Left ventricle myocardium inferior (tissue), 1 donor: ENCODE data around the gene TMEM114. TPM values are rescaled to one million over a fixed set of nuclear protein-coding genes. Genes with fewer than 3 reads are reported as not detected.
A peak's percentile ranks its signal among the peaks of the same experiment; 100 is the strongest.
"Not testable (repeated sequence)": the region's sequence is repeated elsewhere in the genome, so short reads cannot be mapped to it uniquely, and the experiment has no call there.

ENCODE experiments used
- DNase-seq: peaks from one replicate; pipeline ENCODE4 v3.0.0-alpha.2; 2020
- H3K27ac ChIP-seq: fragments of 200-600 bp; replicated peaks from 2 replicates; pipeline ENCODE4 v1.8.0; 2021
- H3K27me3 ChIP-seq: fragments of 200-600 bp; 2 replicates; pipeline ENCODE4 v1.8.0; 2021; ENCODE audit warnings: low read depth
- H3K36me3 ChIP-seq: fragments of 200-600 bp; 2 replicates; pipeline ENCODE4 v1.8.0; 2021
- H3K4me1 ChIP-seq: fragments of 200-600 bp; 2 replicates; pipeline ENCODE4 v1.8.0; 2021
- H3K4me3 ChIP-seq: fragments of 200-600 bp; 2 replicates; pipeline ENCODE4 v1.8.0; 2021; ENCODE audit warnings: mild to moderate bottlenecking, moderate library complexity
- H3K9me3 ChIP-seq: fragments of 200-600 bp; replicated peaks from 2 replicates; pipeline ENCODE4 v1.8.0; 2021
- CTCF ChIP-seq: fragments of 200-600 bp; IDR thresholded peaks from 2 replicates; pipeline ENCODE4 v1.8.0; 2021; ENCODE audit warnings: antibody characterized with exemption, mild to moderate bottlenecking, borderline replicate concordance
- intact Hi-C: fragments of 100-400 bp; cut with micrococcal nuclease; formaldehyde crosslinking; loops from one replicate; pipeline ENCODE4 v1.11.0; 2022
- total RNA-seq: library from RNA; stranded (reverse); fragmentation: NEBNext Ultra II Directional; extraction: Animal tissue kit (Norgen Biotek cat#: 25700); gene quantifications from one replicate; pipeline ENCODE4 v1.2.1, GENCODE V29; 2021
- donor health status: DM: no; HTN: yes; CAD: no; lungs with severe emphysema.

Gene TMEM114
- total RNA-seq, 1 donor from 2014 or later = not detected

- no peak overlapping the region for H3K4me3 ChIP-seq
- no peak for DNase-seq
- peak; percentile 47 for TF ChIP-seq CTCF
- intact Hi-C loops = loop anchor here (5.0 kb wide), 1 partner anchor 309 kb away; the partner anchor contains the start of gene LITAFD
- no peaks in the 10 kb centered on the region for H3K36me3 ChIP-seq
- no peak overlapping the region for H3K27ac ChIP-seq
- peaks cover 13% of the 10 kb centered on the region for H3K4me1 ChIP-seq
- peaks cover 90% of the 10 kb centered on the region for H3K27me3 ChIP-seq
- H3K9me3 ChIP-seq = no peaks in the 10 kb centered on the region
Observed at GRCh38 chr16:8572919-8573724, 17.2 kb downstream of the TMEM114 start.

GRCh38 chr16:8572063-8572918 is 18.0 kb downstream of the TMEM114 start:
- no peak for DNase-seq
- TF ChIP-seq CTCF = no peak
- intact Hi-C loops = loop anchor here (5.0 kb wide), 1 partner anchor 310 kb away; the partner anchor contains the start of gene LITAFD

GRCh38 chr16:8571061-8571596 is 19.2 kb downstream of the TMEM114 start:
- no peak for TF ChIP-seq CTCF
- DNase-seq = no peak
- no peak overlapping the region for H3K4me3 ChIP-seq
- no peaks in the 10 kb centered on the region for H3K36me3 ChIP-seq
- peaks cover 19% of the 10 kb centered on the region for H3K4me1 ChIP-seq
- no peak overlapping the region for H3K27ac ChIP-seq
- intact Hi-C loops = loop anchor here (5.0 kb wide), 1 partner anchor 311 kb away; the partner anchor contains the start of gene LITAFD
- H3K27me3 ChIP-seq = peaks cover 71% of the 10 kb centered on the region
- no peaks in the 10 kb centered on the region for H3K9me3 ChIP-seq

More at GRCh38 chr16:8572063-8572918, 18.0 kb downstream of the TMEM114 start:
- H3K36me3 ChIP-seq = no peaks in the 10 kb centered on the region
- H3K4me1 ChIP-seq = peaks cover 19% of the 10 kb centered on the region
- no peaks in the 10 kb centered on the region for H3K9me3 ChIP-seq
- H3K4me3 ChIP-seq = no peak overlapping the region
- peaks cover 82% of the 10 kb centered on the region for H3K27me3 ChIP-seq
- no peak overlapping the region for H3K27ac ChIP-seq

- H3K36me3 ChIP-seq, DNase-seq, H3K4me3 ChIP-seq, H3K27ac ChIP-seq, H3K9me3 ChIP-seq: not testable (repeated sequence)
- Histone ChIP-seq H3K27me3 (peaks cover 64% of the 10 kb centered on the region), H3K4me1 (peaks cover 19% of the 10 kb centered on the region)
- intact Hi-C loops = loop anchor here (5.0 kb wide), 1 partner anchor 312 kb away; the partner anchor contains the start of gene LITAFD
Observed at GRCh38 chr16:8570393-8570792, 19.9 kb downstream of the TMEM114 start.

GRCh38 chr16:8569650-8570346 is 20.5 kb downstream of the TMEM114 start:
- no peak for DNase-seq
- no peak for TF ChIP-seq CTCF
- Histone ChIP-seq H3K4me1 (peaks cover 19% of the 10 kb centered on the region), H3K9me3 (no peaks in the 10 kb centered on the region), H3K36me3 (no peaks in the 10 kb centered on the region), H3K27ac (no peak overlapping the region), H3K27me3 (peaks cover 58% of the 10 kb centered on the region), H3K4me3 (no peak overlapping the region)
- intact Hi-C loops = loop anchor here (5.0 to 10.0 kb wide), 2 partner anchors 313 to 435 kb away; partner anchors contain the start of gene LITAFD
